Measurements from ENCODE around the gene HIVEP3. TPM values are rescaled to one million over a fixed set of nuclear protein-coding genes. Genes with fewer than 3 reads are reported as not detected.

HIVEP3 gene
- total RNA-seq, 1 donor from 2014 or later: 11.6 TPM

GRCh38 chr1:41515131-41515678 is 403.5 kb downstream of the HIVEP3 start:
- intact Hi-C loops (cut with DNase I): no loop called here
- Histone ChIP-seq H3K9me3 (no peaks in the 10 kb centered on the region), H3K36me3 (no peaks in the 10 kb centered on the region), H3K27me3 (ENCODE audit: low read depth) (no peaks in the 10 kb centered on the region), H3K27ac (peak overlapping the region; percentile 11), H3K4me3 (no peak overlapping the region), H3K4me1 (peaks cover 31% of the 10 kb centered on the region)
- no peak for TF ChIP-seq CTCF (IDR thresholded peaks at IDR 0.05)
- DNase-seq: no peak
- peak; percentile 59 to 60 for ATAC-seq

GRCh38 chr1:41514381-41514780 is 404.3 kb downstream of the HIVEP3 start:
- H3K4me1 ChIP-seq: peaks cover 31% of the 10 kb centered on the region
- DNase-seq (no peak), ATAC-seq (no peak)
- no peaks in the 10 kb centered on the region for H3K9me3 ChIP-seq
- no peak overlapping the region for H3K4me3 ChIP-seq
- no peak for TF ChIP-seq CTCF (IDR thresholded peaks at IDR 0.05)
- H3K27ac ChIP-seq: peak overlapping the region; percentile 11
- intact Hi-C loops (cut with DNase I): no loop called here
- no peaks in the 10 kb centered on the region for H3K27me3 ChIP-seq (ENCODE audit: low read depth)
- H3K36me3 ChIP-seq: no peaks in the 10 kb centered on the region

- Histone ChIP-seq H3K27ac (no peak overlapping the region), H3K27me3 (ENCODE audit: low read depth) (no peaks in the 10 kb centered on the region), H3K36me3 (no peaks in the 10 kb centered on the region), H3K4me3 (no peak overlapping the region), H3K9me3 (no peaks in the 10 kb centered on the region), H3K4me1 (peaks cover 31% of the 10 kb centered on the region)
- no peak for ATAC-seq
- DNase-seq: no peak
- peak; percentile 8 for TF ChIP-seq CTCF (IDR thresholded peaks at IDR 0.05)
- intact Hi-C loops (cut with DNase I): no loop called here
Observed at GRCh38 chr1:41513383-41513735, 405.4 kb downstream of the HIVEP3 start.

GRCh38 chr1:41512701-41513382 is 405.9 kb downstream of the HIVEP3 start:
- Histone ChIP-seq H3K9me3 (no peaks in the 10 kb centered on the region), H3K36me3 (no peaks in the 10 kb centered on the region), H3K4me1 (peaks cover 31% of the 10 kb centered on the region), H3K27ac (no peak overlapping the region), H3K4me3 (no peak overlapping the region), H3K27me3 (ENCODE audit: low read depth) (no peaks in the 10 kb centered on the region)
- ATAC-seq: no peak
- TF ChIP-seq CTCF (IDR thresholded peaks at IDR 0.05): no peak
- intact Hi-C loops (cut with DNase I): no loop called here
- DNase-seq: no peak

GRCh38 chr1:41511239-41511540 is 407.5 kb downstream of the HIVEP3 start:
- peaks cover 23% of the 10 kb centered on the region for H3K4me1 ChIP-seq
- no peak for DNase-seq
- no peak for ATAC-seq
- H3K27ac ChIP-seq: no peak overlapping the region
- no peaks in the 10 kb centered on the region for H3K36me3 ChIP-seq
- H3K9me3 ChIP-seq: no peaks in the 10 kb centered on the region
- H3K4me3 ChIP-seq: no peak overlapping the region
- no peak for TF ChIP-seq CTCF (IDR thresholded peaks at IDR 0.05)
- no peaks in the 10 kb centered on the region for H3K27me3 ChIP-seq (ENCODE audit: low read depth)
- intact Hi-C loops (cut with DNase I): no loop called here
